Right hindlimb (tissue), 1 donor: Measurements from ENCODE around the gene PTCH2.
A peak's percentile ranks its signal among the peaks of the same experiment; 100 is the strongest.

Source experiments
- DNase-seq: peaks from one replicate; pipeline ENCODE4 v3.0.0-alpha.2; 2018

The PTCH2 gene

GRCh38 chr1:44778705-44779576 is 64.1 kb downstream of the PTCH2 start:
- no peak for DNase-seq

GRCh38 chr1:44777969-44778635 is 65.0 kb downstream of the PTCH2 start:
- DNase-seq, result no peak

GRCh38 chr1:44777547-44777946 is 65.5 kb downstream of the PTCH2 start:
- DNase-seq, result no peak

DNA sequence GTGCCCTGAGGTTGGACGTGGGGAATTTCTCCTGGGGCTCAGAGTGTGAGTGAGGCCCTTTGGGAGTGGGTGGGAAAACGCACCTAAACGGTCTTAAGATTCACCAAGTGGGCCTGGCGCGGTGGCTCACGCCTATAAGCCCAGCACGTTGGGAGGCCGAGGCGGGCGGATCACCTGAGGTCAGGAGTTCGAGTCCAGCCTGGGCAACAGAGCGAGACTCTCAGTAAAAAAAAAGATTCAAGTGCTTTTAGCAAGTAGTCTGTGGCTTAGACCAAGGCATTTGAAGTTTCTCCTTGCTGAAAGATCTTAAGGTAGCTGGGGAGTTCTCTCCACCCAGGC is 66.4 kb downstream of the PTCH2 start:
- no peak for DNase-seq

DNA sequence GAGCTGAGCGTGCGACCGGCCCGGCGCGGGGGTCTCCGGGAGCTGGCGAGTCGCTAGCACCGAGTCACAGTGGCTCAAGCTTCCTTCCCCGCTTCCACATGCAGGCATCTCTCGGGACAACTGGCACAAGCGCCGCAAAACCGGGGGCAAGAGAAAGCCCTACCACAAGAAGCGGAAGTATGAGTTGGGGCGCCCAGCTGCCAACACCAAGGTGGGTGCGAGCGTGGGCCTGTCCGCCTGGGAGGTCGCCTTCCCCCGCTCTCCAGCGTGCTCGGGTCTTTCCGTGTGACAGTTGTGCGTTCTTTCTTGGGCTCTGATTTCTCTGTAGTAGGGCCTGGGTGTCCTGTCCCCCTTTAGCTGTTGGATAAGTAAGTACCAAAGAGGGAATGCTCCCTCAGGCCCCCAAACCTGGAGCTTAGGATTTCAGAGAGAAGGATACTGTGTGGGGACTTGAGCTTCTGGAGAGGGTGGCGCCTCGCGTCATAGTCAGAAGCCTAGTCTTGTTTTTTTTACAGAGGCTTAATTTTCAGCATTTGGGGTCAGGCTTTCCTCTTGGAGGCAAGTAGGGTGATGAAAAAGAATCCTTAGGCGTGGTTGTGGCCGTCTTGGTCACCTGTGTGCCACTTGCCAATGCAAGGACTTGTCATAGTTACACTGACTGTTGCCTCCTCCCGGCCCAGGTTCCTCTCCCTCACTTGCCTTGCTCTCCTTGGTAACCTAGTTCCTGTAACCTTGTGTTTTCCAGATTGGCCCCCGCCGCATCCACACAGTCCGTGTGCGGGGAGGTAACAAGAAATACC is 66.9 kb downstream of the PTCH2 start:
- no peak for DNase-seq

- peak; percentile 95 for DNase-seq
These were observed 67.7 kb downstream of the PTCH2 start, which contains the start of gene RPS8 for GRCh38 chr1:44775078-44775929. Gene RPS8, plus strand, starts transcription at chr1:44775540. Its CDS starts 57 bp downstream, at chr1:44775597.
